CD4-positive, alpha-beta T cell treated with Interleukin-21 for 1 hour (primary cell): ENCODE data around the gene FOXD4L3.
"Not testable (repeated sequence)": the region's sequence is repeated elsewhere in the genome, so short reads cannot be mapped to it uniquely, and the experiment has no call there.

ENCODE experiments used
- DNase-seq: peaks from one replicate; pipeline ENCODE4 v3.0.0-alpha.2; 2020

FOXD4L3 gene

DNA sequence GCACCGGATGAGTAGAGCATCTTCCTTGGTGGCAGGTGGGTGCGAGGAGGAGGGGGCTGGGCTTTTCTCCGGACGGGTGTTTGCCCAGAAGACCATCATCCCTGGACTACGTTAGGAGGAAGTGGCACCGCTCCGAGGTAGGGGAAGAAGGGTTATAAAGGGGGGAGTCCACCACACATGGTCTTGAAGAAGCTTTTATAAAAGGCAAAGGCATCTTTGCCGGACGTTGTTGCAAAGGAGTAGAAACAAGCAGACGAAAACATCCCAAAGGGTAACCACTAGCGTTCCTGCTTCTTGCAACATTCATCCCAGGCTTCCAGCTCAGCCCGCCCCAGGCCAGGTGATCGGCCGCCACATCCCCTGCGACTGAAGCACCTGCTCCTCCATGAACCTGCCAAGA lies at the start of gene FOXD4L3:
FOXD4L3 (plus strand) TSS at position 301 of the 400 bp plus-strand sequence; CDS start at position 386, 85 bp downstream.
- DNase-seq: not testable (repeated sequence)

DNA sequence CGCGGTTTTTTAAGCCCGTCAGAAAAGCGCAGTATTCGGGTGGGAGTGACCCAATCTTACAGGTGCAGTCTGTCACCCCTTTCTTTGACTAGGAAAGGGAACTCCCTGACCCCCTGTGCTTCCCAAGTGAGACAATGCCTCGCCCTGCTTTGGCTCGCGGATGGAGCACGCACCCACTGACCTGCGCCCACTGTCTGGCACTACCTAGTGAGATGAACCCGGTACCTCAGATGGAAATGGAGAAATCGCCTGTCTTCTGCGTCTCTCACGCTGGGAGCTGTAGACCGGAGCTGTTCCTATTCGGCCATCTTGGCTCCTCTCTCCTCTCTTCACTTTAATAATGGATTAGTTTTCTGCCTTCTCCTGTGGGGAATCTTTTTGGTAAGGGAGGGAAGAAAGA lies 21.6 kb upstream of the FOXD4L3 start:
- not testable (repeated sequence) for DNase-seq

GRCh38 chr9:68303771-68304170 lies 1.1 kb downstream of the FOXD4L3 start:
- not testable (repeated sequence) for DNase-seq

DNA sequence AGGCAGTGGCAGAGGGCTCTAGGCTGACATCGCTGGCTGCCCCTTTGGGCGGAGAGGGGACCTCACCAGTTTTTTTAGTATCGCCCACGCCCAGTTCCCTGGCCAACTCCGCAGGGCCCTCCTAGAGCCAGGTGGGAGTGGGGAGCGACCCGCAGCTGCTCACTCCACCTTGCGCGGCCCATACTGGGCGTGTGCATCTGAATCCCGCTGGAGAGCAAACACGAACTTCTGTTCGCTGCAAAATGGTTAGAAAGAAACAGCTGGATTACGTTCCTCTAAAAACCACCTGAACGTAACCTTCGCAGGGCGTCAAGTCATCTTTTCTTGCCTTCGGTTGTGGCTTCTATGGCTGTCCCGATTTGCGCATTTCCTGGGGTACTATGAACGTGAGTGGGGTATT lies 1.5 kb downstream of the FOXD4L3 start:
- DNase-seq: not testable (repeated sequence)

- not testable (repeated sequence) for DNase-seq
Observed at GRCh38 chr9:68304777-68305176, 2.1 kb downstream of the FOXD4L3 start.

- DNase-seq: not testable (repeated sequence)
Observed at GRCh38 chr9:68305680-68306285, 3.1 kb downstream of the FOXD4L3 start.

- DNase-seq: not testable (repeated sequence)
Observed at GRCh38 chr9:68306391-68306964, 3.8 kb downstream of the FOXD4L3 start.

DNA sequence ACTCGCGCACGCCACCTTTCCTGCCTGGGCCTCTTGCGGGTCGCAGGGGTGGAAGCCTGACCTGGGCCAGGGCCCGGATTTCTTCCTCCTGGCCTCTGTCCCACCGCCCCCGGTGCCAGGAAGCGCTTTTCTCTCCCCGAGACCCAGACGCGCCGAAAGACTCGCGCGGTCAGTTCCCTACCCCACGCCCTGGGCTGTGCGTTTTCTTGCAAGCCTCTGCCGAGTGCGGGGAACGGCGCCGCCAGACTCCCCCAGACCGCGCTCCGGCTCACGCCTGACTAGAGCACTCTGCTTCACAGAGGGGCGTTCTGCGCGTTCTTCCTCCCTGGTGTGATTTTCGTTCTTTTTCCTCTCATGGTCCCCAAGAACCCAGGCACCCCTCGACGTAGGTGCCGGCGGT lies 4.5 kb downstream of the FOXD4L3 start:
- DNase-seq: not testable (repeated sequence)

DNA sequence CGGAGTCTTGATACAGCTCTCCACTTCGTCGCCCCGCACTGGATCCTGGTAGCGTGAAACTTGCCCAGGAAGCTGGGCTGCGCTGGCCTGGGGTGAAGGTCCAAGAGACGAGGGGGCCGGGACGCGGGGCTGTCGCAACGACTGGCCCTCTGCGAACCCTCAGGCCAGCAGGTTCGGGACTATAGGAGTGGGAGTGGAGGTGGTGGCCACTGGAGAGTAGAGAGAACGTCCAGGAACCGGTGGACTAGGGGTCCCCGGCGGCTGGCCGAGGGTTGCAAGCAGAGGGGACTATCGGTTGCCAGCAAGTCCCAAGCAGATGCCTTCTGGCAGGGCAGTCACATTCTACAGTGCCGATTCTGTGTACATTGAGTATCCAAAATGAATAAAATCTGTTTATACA lies 5.0 kb downstream of the FOXD4L3 start:
- DNase-seq: not testable (repeated sequence)

GRCh38 chr9:68311208-68311607 lies 8.5 kb downstream of the FOXD4L3 start:
- not testable (repeated sequence) for DNase-seq

- DNase-seq: not testable (repeated sequence)
Observed at GRCh38 chr9:68318209-68318608, 15.5 kb downstream of the FOXD4L3 start.

- not testable (repeated sequence) for DNase-seq
Observed at GRCh38 chr9:68323749-68324148, 21.1 kb downstream of the FOXD4L3 start.

- DNase-seq: not testable (repeated sequence)
Observed at GRCh38 chr9:68324518-68324917, 21.9 kb downstream of the FOXD4L3 start.

DNA sequence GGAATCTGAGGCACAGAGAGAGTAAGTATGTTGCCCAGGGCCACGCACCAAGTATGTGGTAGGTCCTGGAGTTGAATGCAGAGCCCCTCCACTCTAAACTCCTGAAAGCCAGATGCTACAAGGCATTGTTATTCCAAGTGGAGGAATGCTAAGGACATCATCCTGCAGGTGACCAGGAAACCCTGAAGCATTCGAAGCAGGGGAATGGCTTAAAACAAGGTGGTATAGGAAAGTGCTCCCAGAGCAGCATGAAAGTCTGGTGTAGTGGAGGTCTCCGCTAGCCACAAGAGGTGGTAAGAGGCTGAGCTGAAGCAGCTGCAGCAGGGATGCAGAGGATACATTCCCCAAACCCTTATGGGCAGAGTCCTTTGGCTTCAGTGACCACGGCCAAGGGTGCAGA lies 26.4 kb downstream of the FOXD4L3 start:
- not testable (repeated sequence) for DNase-seq

DNA sequence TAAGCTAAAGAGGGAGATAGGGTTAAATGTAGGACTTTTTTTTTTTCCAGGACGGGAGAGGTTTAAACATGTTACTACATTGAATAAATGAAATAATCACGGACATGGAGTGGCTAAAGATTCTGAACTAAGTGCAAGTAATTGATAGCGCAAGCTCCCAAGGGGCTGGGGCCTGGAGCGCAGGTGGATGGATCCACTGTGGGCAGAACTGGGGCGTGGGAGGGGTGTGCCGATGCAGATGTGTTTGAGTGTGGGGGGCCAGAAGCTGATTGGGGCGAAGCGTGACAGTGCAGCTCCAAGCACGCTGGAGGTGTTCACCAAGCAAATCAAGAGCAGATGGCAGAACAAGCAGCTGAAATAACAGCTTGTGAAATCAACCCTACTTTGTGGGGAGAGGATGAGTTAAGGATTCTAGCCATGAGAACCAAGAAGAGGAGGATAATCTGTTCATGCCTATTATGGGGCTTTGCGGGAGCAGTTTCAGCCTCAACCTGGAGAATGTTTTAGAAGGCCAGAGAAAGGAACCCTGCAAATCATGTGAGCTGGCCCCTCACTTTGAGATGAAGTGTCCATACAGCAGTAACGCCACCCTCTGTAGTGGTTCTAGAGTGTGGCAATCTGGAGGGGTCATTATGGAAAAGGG lies 28.0 kb downstream of the FOXD4L3 start:
- DNase-seq: not testable (repeated sequence)

GRCh38 chr9:68332122-68332521 lies 29.5 kb downstream of the FOXD4L3 start:
- DNase-seq: not testable (repeated sequence)

GRCh38 chr9:68335935-68336334 lies 33.3 kb downstream of the FOXD4L3 start:
- not testable (repeated sequence) for DNase-seq

DNA sequence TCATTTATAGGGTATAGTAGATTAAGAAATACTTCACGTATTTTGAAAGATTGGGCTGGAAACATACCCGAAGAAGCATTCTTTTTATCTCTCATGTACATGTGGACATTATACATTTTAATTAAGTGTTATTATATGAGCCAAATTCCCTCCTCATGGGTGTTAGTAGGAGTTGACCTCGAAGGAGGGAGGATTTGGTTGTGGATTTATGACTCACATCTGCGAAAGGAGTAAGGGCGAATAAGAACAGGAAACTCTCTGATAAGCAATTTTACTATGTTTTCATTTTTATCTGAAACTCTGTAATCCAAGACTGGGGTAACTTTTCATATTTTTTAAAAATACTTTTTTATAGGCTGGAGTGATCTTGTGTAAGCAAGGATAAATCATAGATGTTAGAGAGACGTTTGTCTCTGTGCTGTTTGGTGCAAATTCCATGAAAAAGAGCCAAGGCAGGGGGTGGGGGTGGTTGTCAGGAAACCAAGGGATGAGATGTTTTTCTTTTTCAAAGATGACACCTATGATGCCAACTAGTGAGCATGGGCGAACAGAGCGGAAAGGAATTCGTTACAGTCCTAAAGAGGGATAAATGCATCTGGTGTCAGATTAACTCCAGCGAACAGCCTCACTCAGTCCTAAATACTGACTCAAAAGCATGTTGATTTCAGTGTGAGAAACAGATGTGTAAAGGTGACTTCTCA lies 34.1 kb downstream of the FOXD4L3 start:
- not testable (repeated sequence) for DNase-seq

DNA sequence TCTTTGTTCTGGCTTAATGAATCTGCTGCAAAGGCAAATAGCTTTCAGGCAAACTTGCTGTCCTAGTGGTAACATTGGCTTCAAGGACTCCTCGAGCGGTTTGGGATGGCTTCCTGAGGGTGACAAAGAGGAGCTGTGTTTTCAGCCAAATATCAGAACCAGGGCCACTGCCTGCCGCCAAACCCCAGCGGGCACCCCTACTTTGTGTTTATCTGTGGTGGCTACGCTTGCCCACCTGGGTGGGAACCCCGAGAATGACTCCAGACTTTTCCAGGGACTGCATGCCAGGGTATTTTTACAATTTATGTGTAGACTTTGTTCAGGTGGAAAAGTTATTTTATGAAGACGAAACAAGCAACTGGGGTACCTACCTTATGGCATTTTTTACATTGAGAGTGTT lies 35.3 kb downstream of the FOXD4L3 start:
- DNase-seq: not testable (repeated sequence)

DNA sequence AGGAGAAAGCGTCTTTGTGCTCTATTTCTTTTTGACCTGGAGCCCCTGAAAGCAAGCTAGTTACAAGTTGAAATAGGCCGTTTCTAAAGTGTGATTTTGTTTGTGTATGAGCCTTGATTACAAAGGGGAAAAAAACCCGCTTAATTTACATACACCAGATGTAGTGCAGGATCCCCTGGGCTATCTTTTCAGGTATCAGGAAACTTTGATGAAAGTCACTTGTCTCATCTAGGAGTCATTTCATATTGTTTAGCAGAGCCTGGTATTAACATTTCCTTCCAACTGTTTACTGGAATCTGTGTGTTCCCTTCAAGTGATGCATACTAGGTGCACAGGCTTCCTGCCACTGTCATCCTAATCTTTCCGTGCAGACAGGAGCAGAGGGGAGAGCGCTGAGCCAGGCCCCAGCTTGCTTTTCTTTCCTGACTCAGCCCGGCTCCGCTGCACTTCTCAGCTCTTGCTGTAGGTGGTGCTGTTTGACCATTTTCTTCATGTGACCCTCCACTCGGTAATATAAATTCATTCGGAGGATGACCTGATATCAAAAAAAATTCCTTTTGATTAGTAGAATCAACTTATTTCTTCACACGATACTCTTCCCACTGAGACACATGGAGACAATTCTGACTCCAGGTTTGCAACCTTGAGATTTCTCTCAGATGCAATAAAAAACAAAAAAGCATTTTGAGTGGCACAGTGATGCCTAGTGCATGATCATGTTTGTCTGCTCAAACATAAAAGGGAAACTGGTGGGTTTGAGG lies 39.8 kb downstream of the FOXD4L3 start:
- DNase-seq: not testable (repeated sequence)

GRCh38 chr9:68343242-68343641 lies 40.6 kb downstream of the FOXD4L3 start:
- not testable (repeated sequence) for DNase-seq

DNA sequence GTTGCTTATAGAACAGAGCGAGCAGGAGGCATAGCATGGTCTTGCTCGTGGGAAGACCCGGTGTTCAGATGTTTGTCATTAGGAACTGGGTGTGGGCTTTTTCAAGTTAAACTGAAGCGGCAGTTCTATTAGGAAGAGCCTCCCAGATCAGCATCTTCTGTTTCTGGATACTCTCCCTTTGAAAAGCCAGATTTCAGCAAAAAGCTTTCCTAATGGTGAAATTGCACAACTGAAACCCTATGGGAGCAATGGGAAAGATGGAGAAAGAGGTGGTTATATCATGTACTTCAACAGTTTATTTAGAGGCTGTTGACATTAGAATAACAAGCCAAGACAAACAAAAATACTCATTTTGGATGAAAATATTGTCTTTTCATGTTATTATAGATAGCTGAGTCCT lies 41.3 kb downstream of the FOXD4L3 start:
- DNase-seq: not testable (repeated sequence)

GRCh38 chr9:68351689-68352088 lies 49.0 kb downstream of the FOXD4L3 start:
- not testable (repeated sequence) for DNase-seq
